Stimulated activated CD4-positive, alpha-beta T cell treated with anti-CD3 and anti-CD28 coated beads, TNF-alpha, amount 100 ng/mL, for 24 hours (primary cell): ENCODE measurements around the gene NFIB.

Experiments used
- DNase-seq, 3 experiments: peaks; one replicate each; pipeline ENCODE4 v3.0.0-alpha.2; 2020; ENCODE audit warnings: low read depth in 3 of 3

The NFIB gene

DNA sequence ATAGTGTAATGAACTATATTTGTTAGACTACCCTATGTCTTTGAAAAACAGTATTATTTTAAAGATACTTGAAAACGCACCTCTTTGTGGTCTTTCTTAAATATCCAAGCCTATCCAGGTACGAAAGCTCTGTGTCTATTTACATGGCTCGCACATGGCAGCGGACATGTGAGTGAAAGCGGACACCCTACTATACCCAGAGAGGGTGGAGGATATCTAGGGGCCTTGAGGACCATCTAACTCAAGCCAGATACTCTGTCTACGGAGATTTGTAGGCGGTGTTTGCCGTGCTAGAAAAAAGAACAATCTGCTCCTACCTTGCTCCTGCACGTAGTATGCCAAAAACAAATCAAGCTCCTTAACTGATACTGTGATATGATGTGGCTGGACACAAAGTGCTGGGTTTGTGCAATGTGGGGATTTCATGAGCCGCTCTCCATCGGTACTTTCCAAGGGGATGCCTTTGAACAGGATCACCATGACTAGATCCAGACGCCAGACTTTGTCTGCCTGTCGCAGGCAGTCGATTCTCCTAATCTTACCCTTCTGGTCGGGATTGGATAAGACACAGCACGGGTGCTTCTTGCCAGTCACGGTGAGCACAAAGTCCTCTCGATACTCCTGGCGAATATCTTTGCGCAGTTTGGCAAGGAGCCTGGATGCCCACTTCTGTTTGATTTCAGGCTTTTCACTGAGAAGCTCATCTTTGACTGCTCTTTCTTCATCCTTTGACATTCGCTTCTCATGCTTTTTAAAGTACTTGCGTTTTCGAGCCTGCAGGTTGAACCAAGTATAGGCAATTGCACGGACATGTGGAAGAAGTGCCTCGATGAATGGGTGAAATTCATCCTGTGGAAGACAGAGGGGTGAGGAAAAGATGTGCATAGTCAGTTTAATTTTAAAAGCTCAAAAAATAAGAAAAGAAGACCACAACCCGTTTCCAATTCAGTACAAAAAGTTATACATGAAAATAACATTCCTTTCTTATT, 7.0 kb downstream of the NFIB start:
- DNase-seq: no peak

- no peak for DNase-seq
Observed at GRCh38 chr9:14306188-14306587, 7.8 kb downstream of the NFIB start.

DNA sequence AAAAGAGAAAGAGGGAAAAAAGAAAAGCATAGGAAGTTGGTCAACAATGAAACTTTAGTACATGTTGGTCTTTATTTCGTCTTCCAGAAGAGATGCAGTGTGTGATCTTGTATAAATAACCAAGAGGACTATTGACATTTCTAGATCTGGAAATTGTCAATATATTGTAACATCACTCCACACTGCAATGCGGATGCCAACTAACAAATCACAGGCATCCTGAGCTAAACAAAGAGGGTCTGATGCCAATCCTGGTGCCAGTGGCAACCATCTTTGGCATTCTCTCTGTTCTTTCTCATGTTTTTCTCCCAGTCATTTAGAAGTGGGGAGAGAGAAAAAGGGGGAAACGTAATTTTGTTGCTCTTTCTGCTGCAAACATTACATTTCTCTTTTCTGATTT, 9.7 kb downstream of the NFIB start:
- no peak for DNase-seq

DNA sequence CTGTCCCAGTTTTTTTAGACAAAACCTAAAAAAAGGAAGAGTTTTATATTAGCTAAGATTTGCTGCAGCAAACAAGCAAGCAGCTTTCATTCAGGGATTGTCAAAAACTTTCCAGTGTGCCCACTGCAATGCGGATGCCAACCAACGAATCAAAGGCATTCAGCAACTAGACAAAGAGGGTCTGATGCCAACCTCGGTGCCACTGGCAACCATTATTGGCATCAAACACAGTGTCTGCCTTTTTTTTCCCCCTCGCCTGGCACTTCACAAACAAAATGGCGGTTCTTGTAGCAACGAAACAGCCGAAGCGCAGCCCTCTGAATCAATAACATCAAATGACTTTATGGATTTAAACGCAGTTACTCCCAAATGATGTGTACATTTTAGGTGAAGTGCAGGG, 10.4 kb downstream of the NFIB start:
- DNase-seq: no peak

- no peak for DNase-seq
Observed at GRCh38 chr9:14303100-14303499, 10.8 kb downstream of the NFIB start.

DNA sequence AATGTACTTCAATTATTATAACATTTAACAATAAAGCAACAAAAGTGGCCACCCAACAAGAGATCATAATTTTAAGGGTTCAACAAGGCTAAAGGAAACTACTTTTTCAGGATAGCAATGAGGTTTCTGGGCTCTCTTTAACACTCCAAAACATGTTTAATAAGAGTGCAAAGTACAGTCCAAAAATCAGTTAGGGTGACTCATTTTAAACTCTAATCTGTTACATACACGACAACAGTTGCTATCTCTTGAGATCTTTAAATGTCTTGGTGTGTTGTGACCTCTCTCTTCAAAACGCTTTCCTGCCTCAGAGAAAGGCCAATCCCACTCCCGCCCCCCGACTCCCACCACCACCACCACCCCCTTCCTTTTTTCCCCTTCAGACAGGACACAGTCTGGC, 11.5 kb downstream of the NFIB start:
- DNase-seq: no peak

GRCh38 chr9:14301583-14302021, 12.3 kb downstream of the NFIB start:
- no peak for DNase-seq

GRCh38 chr9:14301006-14301405, 12.9 kb downstream of the NFIB start:
- no peak for DNase-seq

- DNase-seq: no peak
Observed at GRCh38 chr9:14300588-14300987, 13.4 kb downstream of the NFIB start.

- no peak for DNase-seq
Observed at GRCh38 chr9:14300040-14300439, 13.9 kb downstream of the NFIB start.

DNA sequence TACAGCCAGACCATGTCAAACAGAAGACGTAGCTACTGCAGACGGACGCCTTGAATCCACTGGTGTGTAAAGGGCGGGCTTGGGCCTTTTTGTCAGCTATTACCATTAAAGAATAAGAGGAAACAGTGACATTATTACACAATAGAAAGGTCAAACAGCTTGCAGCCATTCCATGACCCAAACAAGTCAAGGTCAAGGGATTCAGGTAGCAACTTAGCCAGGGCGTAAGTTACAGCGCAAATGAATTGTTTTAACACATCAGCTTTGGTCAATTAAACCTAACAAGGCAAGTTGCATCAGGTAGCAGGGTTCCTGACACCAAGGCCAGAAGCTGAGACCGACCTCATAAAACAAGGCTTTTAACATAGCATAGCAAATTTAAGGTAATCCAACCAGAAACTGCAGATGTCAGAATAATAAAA, 15.3 kb downstream of the NFIB start:
- no peak for DNase-seq

- DNase-seq: no peak
Observed at GRCh38 chr9:14296495-14297113, 17.3 kb downstream of the NFIB start.

DNA sequence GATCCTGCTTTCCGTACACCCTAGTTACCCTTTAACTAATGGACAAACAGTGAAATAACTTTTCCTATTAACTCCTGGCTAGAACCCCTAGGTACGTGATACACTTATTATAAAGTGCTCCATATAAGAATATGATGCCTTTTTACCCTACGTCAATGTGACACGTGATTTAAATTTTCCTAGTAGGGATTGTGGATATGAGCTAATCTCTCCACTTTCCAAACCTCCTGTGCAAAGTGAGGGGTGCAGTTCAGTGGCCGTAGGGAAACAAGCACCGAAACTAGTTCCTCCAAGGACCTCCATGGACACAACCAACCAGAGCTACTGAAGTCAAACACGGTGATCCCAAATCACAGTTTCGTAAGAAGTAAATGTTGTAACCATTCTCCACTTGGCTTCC, 19.3 kb downstream of the NFIB start:
- DNase-seq: no peak

- DNase-seq: no peak
Observed at GRCh38 chr9:14293801-14294200, 20.1 kb downstream of the NFIB start.

DNA sequence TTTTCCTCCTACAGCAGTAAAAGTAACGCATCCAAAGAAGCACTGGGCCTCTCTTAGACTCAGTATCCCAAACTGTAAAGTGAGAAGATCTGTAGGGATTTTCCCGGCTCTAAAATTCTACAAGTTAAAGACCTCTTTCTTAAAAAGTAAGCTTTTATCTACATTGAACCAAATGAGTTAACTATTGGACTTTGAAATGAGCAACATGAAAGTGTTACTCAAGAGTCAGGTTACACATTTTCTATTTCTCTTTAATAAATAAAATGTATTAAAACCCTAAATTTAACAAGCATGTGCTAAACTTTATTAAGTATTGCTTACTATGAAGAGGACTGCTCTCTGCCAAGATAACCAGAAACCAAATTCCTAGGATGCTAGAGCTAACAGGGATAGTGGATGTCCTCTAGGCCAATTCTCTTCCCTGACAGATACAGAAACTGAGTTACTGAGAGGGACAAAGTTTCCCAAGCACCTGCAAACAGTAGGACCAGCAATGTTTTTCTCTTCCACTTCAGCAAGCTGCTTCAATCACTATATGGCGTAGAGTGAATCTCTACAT, 21.7 kb downstream of the NFIB start:
- DNase-seq: no peak

DNA sequence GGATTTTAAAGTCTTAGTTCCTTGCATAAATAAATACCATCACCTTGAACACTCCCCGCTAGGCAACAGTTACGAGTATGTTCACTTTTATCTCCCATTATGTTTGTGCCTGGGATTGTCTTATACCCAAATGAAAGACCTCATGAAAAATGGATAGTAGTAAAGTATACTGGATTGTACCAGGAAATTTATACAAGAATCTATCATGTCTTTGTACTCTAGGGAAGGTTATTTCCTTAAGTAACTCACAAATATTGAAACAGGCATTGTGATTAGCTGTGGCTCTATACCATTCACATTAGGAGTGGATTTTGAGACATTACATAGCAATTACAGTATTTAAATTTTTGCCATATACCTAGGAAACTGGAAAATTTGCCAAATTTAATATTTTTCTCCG, 24.0 kb downstream of the NFIB start:
- no peak for DNase-seq

GRCh38 chr9:14288433-14288832, 25.5 kb downstream of the NFIB start:
- no peak for DNase-seq

DNA sequence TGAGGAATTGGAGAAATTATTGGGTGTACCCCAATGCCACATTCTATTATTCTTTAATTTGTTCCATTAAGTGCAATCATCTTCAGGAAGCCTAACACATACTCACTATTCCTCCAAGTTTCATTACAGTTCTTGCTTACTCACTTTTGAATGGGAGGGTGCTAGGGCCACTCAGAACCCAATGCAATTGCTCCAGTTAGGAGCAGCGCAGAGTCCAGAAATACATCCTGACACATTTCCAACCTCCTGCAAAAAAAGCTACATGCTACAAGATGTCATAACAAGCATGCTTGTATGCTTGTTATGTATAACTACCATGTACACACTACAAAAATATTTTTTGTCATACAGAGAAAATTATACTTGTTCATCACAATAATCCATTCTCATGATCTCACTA, 27.8 kb downstream of the NFIB start:
- no peak for DNase-seq

GRCh38 chr9:14283276-14283675, 30.7 kb downstream of the NFIB start:
- no peak for DNase-seq

DNA sequence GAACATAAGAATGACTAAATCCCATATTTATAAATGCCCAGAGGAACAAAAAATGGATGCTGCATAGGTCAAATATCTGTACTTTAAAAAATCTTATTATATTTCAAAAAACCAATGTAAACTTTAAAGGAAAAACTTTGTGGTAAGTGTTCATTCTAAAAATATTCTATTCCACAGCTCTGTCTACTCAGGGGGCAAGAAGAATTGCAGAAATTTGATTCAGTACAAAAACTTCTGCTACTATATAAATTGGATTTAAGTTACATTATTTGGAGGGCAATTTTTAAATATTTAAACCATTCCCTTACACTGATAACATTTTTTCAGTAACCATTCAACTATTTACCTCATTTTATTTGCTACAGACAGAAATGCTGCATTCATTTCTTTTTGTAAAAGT, 32.1 kb downstream of the NFIB start:
- DNase-seq: no peak

- DNase-seq: no peak
Observed at GRCh38 chr9:14281136-14281795, 32.7 kb downstream of the NFIB start.

- no peak for DNase-seq
Observed at GRCh38 chr9:14279671-14280070, 34.3 kb downstream of the NFIB start.
